ENCODE measurements around the gene CAND2. TPM values are rescaled to one million over a fixed set of nuclear protein-coding genes. Genes with fewer than 3 reads are reported as not detected.
"Not testable (repeated sequence)": the region's sequence is repeated elsewhere in the genome, so short reads cannot be mapped to it uniquely, and the experiment has no call there.

Gene CAND2
- total RNA-seq, 1 donor from 2014 or later: 14.0 TPM

DNA sequence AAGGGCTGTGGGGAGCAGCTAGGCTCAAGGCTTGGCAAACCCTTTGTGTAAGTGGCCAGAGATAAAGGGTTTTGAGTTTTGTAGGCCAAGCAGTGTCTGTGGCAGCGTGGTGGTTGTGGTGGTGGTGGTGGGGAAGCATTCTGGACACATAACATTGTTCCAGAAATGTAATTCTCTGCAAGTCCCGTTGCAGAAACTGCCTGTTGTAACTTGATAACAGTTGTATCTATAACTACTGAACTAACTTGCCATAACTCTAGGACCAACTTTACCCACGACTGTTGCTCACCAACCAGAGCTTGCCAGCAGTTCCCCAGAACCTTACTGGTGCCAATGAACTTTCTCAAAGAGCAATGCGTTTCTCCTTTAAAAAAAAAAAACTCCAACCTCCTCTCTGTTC lies 19.3 kb upstream of the CAND2 start:
- Mint-ChIP-seq H3K4me1 (peaks cover 27% of the 10 kb centered on the region), H3K4me3 (no peak overlapping the region), H3K9me3 (peaks cover 6% of the 10 kb centered on the region), H3K27ac (no peak overlapping the region), H3K27me3 (ENCODE audit: low read depth) (no peaks in the 10 kb centered on the region), H3K36me3 (no peaks in the 10 kb centered on the region)
- TF ChIP-seq CTCF (IDR thresholded peaks at IDR 0.05; ENCODE audit: unreplicated experiment): no peak
- no peak for DNase-seq (ENCODE audit: low spot score in 2 of 2, unreplicated experiment in 2 of 2)

GRCh38 chr3:12780751-12781150 lies 15.7 kb upstream of the CAND2 start:
- H3K27me3 Mint-ChIP-seq (ENCODE audit: low read depth): no peaks in the 10 kb centered on the region
- peaks cover 4% of the 10 kb centered on the region for H3K9me3 Mint-ChIP-seq
- no peak overlapping the region for H3K4me3 Mint-ChIP-seq
- DNase-seq (ENCODE audit: low spot score in 2 of 2, unreplicated experiment in 2 of 2): no peak
- peaks cover 26% of the 10 kb centered on the region for H3K4me1 Mint-ChIP-seq
- peak overlapping the region; percentile 10 for H3K27ac Mint-ChIP-seq
- TF ChIP-seq CTCF (IDR thresholded peaks at IDR 0.05; ENCODE audit: unreplicated experiment): no peak
- H3K36me3 Mint-ChIP-seq: no peaks in the 10 kb centered on the region

- Mint-ChIP-seq H3K4me1 (peaks cover 23% of the 10 kb centered on the region), H3K27me3 (ENCODE audit: low read depth) (no peaks in the 10 kb centered on the region), H3K27ac (peak overlapping the region; percentile 40), H3K4me3 (no peak overlapping the region), H3K36me3 (no peaks in the 10 kb centered on the region), H3K9me3 (peaks cover 4% of the 10 kb centered on the region)
- no peak for DNase-seq (ENCODE audit: low spot score in 2 of 2, unreplicated experiment in 2 of 2)
- TF ChIP-seq CTCF (IDR thresholded peaks at IDR 0.05; ENCODE audit: unreplicated experiment): no peak
These were observed 14.2 kb upstream of the CAND2 start for GRCh38 chr3:12782172-12782815.

- H3K27me3 Mint-ChIP-seq (ENCODE audit: low read depth): no peaks in the 10 kb centered on the region
- DNase-seq (ENCODE audit: low spot score in 2 of 2, unreplicated experiment in 2 of 2): no peak
- no peak overlapping the region for H3K4me3 Mint-ChIP-seq
- H3K9me3 Mint-ChIP-seq: peaks cover 4% of the 10 kb centered on the region
- no peak overlapping the region for H3K27ac Mint-ChIP-seq
- no peaks in the 10 kb centered on the region for H3K36me3 Mint-ChIP-seq
- no peak for TF ChIP-seq CTCF (IDR thresholded peaks at IDR 0.05; ENCODE audit: unreplicated experiment)
- peaks cover 21% of the 10 kb centered on the region for H3K4me1 Mint-ChIP-seq
These were observed 11.4 kb upstream of the CAND2 start for GRCh38 chr3:12785096-12785495.

DNA sequence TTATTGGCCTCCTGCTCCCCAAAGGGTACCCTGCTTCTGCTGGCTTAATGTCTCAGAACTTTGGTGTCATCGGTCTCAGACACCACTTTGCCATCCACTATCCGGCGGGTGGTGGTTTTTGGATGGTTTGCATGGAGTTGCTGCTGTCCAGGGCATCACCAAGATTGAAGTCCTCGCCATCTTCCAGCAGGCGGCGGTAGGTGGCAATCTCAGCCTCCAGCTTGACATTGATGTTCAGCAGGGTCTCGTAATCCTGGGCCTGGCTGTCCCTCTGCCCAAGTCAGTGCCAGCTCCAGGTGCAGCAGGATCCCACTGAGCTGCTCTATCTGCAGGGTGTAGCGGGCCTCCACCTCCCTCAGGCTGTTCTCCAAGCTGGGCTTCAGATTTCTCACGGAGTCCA lies 9.1 kb upstream of the CAND2 start:
- peak in 1 of 2 experiments; percentile 67 for DNase-seq (ENCODE audit: low spot score in 2 of 2, unreplicated experiment in 2 of 2)
- H3K36me3 Mint-ChIP-seq: not testable (repeated sequence)

DNA sequence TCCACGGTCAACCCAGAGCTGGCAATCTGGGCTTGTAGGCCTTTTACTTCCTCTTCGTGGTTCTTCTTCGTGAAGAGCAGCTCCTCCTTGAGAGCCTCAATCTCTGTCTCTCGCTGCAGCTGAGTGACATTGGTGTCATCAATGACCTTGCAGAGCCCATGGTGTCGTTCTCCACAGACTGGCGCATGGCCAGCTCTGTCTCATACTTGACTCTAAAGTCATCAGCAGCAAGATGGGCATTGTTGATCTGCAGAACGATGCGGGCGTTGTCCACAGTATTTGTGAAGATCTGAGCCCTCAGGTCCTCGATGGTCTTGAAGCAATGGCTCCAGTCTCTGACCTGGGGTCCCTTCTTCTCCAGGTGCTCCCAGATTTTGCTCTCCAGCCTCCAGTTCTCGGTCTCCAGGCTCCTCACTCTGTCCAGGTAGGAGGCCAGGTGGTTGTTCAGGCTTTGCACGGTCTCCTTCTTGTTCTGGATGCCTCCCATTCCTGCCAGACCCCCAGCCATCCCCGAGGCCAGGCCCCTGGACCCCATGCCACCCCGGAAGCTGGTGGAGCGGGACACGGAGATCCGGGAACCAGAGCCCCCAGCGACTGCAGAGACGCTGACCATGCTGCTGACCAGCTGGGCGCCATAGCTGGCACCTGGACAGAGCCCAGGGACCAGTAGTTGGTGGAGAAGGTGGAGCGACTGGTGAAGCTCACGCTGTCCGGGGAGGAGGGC lies 8.4 kb upstream of the CAND2 start:
- not testable (repeated sequence) for H3K36me3 Mint-ChIP-seq; DNase-seq (ENCODE audit: low spot score in 2 of 2, unreplicated experiment in 2 of 2); H3K27ac Mint-ChIP-seq; H3K9me3 Mint-ChIP-seq; H3K4me1 Mint-ChIP-seq; H3K4me3 Mint-ChIP-seq; H3K27me3 Mint-ChIP-seq (ENCODE audit: low read depth)

More for the DNA sequence above, 9.1 kb upstream of the CAND2 start:
- H3K9me3 Mint-ChIP-seq; H3K27ac Mint-ChIP-seq; H3K4me3 Mint-ChIP-seq; H3K27me3 Mint-ChIP-seq (ENCODE audit: low read depth); H3K4me1 Mint-ChIP-seq: not testable (repeated sequence)
